Gastroesophageal sphincter (tissue), 4 donors: Measurements from ENCODE around the gene BTK. TPM values are rescaled to one million over a fixed set of nuclear protein-coding genes. Genes with fewer than 3 reads are reported as not detected.

Source experiments
- ATAC-seq: fragments of 150-250 bp; one replicate; pipeline ENCODE4 v1.9.1; 2016; ENCODE audit warnings: mild to moderate bottlenecking, moderate library complexity
- H3K27ac ChIP-seq, 4 donors: fragments of 200-600 bp; sonication (generic) in 3 of 4; 1 replicate in 3 of 4; 2 replicates in 1 of 4; pipeline ENCODE4 v1.5.1; 2016 to 2019
- H3K27me3 ChIP-seq: fragments of 200-600 bp; sonication (generic); one replicate; pipeline ENCODE4 v1.5.1; 2019
- H3K36me3 ChIP-seq, 2 donors: fragments of 200-600 bp; sonication (generic); one replicate each; pipeline ENCODE4 v1.5.1; 2019; ENCODE audit warnings: control low read depth in 1 of 2
- H3K4me1 ChIP-seq, 3 donors: fragments of 200-600 bp; sonication (generic); 1 replicate in 2 of 3; 2 replicates in 1 of 3; pipeline ENCODE4 v1.5.1; 2016 to 2019; ENCODE audit warnings: control low read depth in 2 of 3
- H3K4me3 ChIP-seq, 2 donors: fragments of 200-600 bp; sonication (generic); one replicate each; pipeline ENCODE4 v1.5.1; 2019; ENCODE audit warnings: mild to moderate bottlenecking in 1 of 2, moderate library complexity in 1 of 2
- H3K9me3 ChIP-seq, 3 donors: fragments of 200-600 bp; sonication (generic); one replicate each; pipeline ENCODE4 v1.5.1; 2017 to 2019; ENCODE audit warnings: control low read depth in 2 of 3
- EP300 ChIP-seq: sonication (generic); formaldehyde crosslinking; IDR thresholded peaks from one replicate; pipeline ENCODE4 v1.6.1; 2017; ENCODE audit warnings: antibody characterized with exemption, mild to moderate bottlenecking
- POLR2A ChIP-seq, 2 donors: fragments of 450-650 bp; IDR thresholded peaks; one replicate each; pipeline ENCODE4 v1.6.1; 2017; ENCODE audit warnings: antibody characterized with exemption in 2 of 2, mild to moderate bottlenecking in 2 of 2, moderate library complexity in 1 of 2
- POLR2AphosphoS5 ChIP-seq: sonication (generic); formaldehyde crosslinking; IDR thresholded peaks from one replicate; pipeline ENCODE4 v1.6.1; 2017; ENCODE audit warnings: antibody characterized with exemption
- WGBS, 2 donors: methylation state at CpG; one replicate each; pipeline ENCODE4 v1.1.5; 2018; ENCODE audit warnings: low coverage in 1 of 2; 5-methylcytosine and 5-hydroxymethylcytosine counted together
- total RNA-seq, 4 donors: library from RNA; depleted of rRNA; stranded (reverse); fragments of >200 nt; gene quantifications; one replicate each; pipeline ENCODE4 v1.1.0, GENCODE V29; 2016
- TF ChIP-seq, protein P1 (sequence below), 4 experiments: fragments of 200-600 bp in 2 of 4; fragments of 450-650 bp in 2 of 4; sonication (generic) in 1 of 4; IDR thresholded peaks; one replicate each; pipeline ENCODE4 v1.5.1; 2017 to 2019; ENCODE audit warnings: antibody characterized with exemption in 4 of 4, mild to moderate bottlenecking in 2 of 4, moderate library complexity in 2 of 4

BTK gene
- total RNA-seq, 4 donors from 2014 or later: 2.2 to 14.8 (median 4.5) TPM

DNA sequence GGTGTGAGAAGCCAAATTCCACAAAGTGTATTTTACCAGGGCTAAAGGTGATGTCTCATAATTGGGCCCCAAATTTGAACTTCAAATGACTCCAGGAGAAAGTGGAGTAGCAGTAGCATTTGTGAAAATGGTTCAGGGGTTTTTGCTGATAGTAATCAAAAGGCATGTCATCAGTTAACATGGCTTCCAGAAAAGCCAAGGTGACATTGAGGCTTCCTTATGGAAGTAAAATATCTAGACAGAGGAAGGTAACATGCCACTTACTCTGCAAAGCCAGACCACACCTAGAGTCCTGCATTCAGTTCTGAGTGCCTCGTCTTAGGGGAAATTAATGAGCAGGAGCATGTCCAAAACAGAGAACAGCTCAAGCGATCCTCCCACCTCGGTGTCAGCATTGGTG lies 2.6 kb upstream of the BTK start:
- H3K9me3 ChIP-seq: no peaks in the 10 kb centered on the region
- H3K27me3 ChIP-seq: no peaks in the 10 kb centered on the region
- H3K4me3 ChIP-seq: no peak overlapping the region
- peaks cover 0 to 3% (median 0%) of the 10 kb centered on the region in 3 donors for H3K4me1 ChIP-seq
- H3K36me3 ChIP-seq: peaks cover 0 to 6% of the 10 kb centered on the region in 2 donors
- H3K27ac ChIP-seq: no peak overlapping the region
- no peak for TF ChIP-seq EP300
- TF ChIP-seq POLR2A (IDR thresholded peaks at IDR 0.05): no peak
- WGBS, 2 donors: 81% methylated on average over 3 of the region's 3 CpGs; no CpG with 5 or more reads in 1 of the 2 donors
- no peak for ATAC-seq

DNA sequence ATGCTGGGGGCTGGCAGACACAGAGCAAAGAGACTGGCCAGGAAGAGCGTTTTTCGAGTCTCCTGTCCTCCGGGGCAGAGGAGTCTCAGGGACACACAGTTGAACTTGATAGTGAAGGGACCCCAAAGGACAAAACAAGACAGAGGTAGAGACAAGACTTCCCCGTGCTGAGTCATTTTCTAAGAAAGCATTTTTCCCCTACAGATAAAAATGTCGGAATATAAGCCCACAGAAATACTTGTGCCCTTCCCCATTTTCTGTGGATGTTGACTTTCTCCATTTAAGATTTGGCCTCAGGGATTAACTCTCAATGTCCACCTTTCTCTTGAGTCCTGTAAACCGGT lies 523 bp upstream of the BTK start:
- H3K4me3 ChIP-seq: no peak overlapping the region
- H3K27ac ChIP-seq: no peak overlapping the region
- H3K36me3 ChIP-seq: no peaks in the 10 kb centered on the region
- no peaks in the 10 kb centered on the region for H3K4me1 ChIP-seq
- 34 to 69% methylated on average over 3 to 6 of the region's 6 CpGs for WGBS, 2 donors
- H3K27me3 ChIP-seq: no peaks in the 10 kb centered on the region
- ATAC-seq: no peak
- no peaks in the 10 kb centered on the region for H3K9me3 ChIP-seq
- TF ChIP-seq POLR2AphosphoS5 (no peak), EP300 (no peak), POLR2A (IDR thresholded peaks at IDR 0.05) (no peak)
- TF ChIP-seq, protein P1, sequence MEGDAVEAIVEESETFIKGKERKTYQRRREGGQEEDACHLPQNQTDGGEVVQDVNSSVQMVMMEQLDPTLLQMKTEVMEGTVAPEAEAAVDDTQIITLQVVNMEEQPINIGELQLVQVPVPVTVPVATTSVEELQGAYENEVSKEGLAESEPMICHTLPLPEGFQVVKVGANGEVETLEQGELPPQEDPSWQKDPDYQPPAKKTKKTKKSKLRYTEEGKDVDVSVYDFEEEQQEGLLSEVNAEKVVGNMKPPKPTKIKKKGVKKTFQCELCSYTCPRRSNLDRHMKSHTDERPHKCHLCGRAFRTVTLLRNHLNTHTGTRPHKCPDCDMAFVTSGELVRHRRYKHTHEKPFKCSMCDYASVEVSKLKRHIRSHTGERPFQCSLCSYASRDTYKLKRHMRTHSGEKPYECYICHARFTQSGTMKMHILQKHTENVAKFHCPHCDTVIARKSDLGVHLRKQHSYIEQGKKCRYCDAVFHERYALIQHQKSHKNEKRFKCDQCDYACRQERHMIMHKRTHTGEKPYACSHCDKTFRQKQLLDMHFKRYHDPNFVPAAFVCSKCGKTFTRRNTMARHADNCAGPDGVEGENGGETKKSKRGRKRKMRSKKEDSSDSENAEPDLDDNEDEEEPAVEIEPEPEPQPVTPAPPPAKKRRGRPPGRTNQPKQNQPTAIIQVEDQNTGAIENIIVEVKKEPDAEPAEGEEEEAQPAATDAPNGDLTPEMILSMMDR (IDR thresholded peaks at IDR 0.05): no peak

DNA sequence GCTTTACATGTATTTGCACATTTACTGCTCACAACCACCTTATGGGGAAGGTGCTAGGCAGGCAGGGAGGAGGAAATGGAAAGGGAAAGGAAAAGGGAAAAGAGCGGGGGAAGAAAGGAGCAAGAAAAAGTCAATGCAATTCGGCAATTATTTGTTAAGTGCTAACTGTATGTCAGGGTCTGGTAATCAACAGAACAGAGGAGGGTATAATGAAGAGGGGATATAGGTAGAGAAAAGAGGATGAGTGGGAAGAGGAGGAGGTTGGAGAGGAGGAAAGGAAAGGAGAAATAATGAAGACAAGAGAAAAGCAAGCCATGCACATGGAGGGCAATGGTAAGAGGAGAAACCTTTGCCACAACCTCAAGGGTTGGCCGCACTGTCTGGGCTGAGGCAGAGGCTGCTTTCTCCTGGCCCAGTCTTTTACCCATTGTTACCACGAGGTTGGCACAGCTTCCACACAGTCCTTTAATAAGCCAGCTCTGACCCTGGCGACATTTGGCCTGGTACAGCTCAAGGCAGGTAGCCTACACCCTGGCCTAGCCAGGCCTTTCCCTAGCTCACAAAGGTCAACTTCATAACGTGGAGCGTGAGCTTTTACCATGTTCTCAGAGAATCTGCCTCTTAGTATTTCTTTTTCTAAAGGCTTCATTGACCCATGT lies 836 bp downstream of the BTK start:
- WGBS, 2 donors: 83 to 88% methylated on average over 3 to 7 of the region's 7 CpGs
- Histone ChIP-seq H3K36me3 (no peaks in the 10 kb centered on the region), H3K27me3 (no peaks in the 10 kb centered on the region), H3K4me3 (peak overlapping the region in 1 of 2 donors; percentile 6), H3K9me3 (no peaks in the 10 kb centered on the region), H3K4me1 (no peaks in the 10 kb centered on the region), H3K27ac (no peak overlapping the region)
- TF ChIP-seq EP300 (no peak), POLR2A (IDR thresholded peaks at IDR 0.05) (no peak), POLR2AphosphoS5 (no peak)
- TF ChIP-seq, protein P1 (IDR thresholded peaks at IDR 0.05): no peak
- no peak for ATAC-seq

DNA sequence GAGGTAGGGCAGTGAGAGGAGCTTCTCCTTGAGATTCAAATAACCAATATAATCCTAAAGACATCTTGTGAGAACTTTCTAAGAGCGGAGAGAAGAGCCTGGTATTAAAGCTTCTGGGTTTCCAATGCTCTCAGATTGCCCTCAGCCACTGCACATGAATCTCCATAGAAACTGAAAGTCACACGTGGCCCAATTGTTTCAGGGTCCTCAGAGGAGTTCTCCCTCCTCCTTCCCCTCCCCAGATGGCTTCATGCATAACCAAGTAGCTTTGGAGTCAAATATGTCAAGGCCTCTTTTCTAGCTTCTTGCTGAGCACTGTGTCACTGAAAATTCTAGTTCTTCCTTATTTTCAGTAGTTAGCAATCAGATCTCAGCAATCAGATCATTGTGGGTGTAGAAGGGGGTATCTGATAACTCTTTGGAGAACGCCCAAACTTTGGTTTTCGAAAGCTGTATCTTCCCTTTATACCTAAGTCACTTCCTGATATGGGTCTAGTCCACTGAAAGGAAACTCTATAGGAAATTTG lies 2.2 kb downstream of the BTK start:
- Histone ChIP-seq H3K27me3 (no peaks in the 10 kb centered on the region), H3K4me3 (no peak overlapping the region), H3K4me1 (no peaks in the 10 kb centered on the region), H3K27ac (no peak overlapping the region), H3K9me3 (no peaks in the 10 kb centered on the region), H3K36me3 (no peaks in the 10 kb centered on the region)
- ATAC-seq: no peak
- 40 to 64% methylated on average over 1 to 4 of the region's 4 CpGs for WGBS, 2 donors
- TF ChIP-seq POLR2A (IDR thresholded peaks at IDR 0.05) (no peak), POLR2AphosphoS5 (no peak), EP300 (no peak)
- TF ChIP-seq, protein P1 (IDR thresholded peaks at IDR 0.05): no peak

DNA sequence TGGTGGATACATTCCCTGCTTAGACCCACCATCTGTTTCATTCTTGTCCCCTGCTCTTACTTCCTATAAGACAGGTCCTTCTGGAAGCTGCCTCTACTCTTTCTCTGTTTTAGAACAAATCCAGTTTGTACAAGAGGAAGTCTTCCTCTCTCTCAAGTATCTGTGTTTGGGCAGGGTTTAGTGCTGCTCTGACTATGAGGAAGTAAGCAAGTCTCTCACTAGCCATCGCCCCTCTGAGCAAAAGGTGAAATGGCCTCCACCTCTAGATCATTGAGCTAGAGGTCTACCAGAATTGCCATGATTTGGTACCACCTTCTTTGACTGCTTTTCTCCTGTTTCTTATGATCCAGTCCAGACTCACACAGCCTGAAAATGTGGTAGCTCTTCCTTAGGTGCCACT lies 8.4 kb downstream of the BTK start:
- ATAC-seq: no peak
- Histone ChIP-seq H3K4me1 (no peaks in the 10 kb centered on the region), H3K9me3 (no peaks in the 10 kb centered on the region), H3K36me3 (no peaks in the 10 kb centered on the region), H3K4me3 (no peak overlapping the region), H3K27me3 (no peaks in the 10 kb centered on the region), H3K27ac (no peak overlapping the region)
- TF ChIP-seq EP300 (no peak), POLR2AphosphoS5 (no peak), POLR2A (IDR thresholded peaks at IDR 0.05) (no peak)
- TF ChIP-seq, protein P1 (IDR thresholded peaks at IDR 0.05): no peak
- WGBS, 2 donors: 57% methylated on average over 1 of the region's 1 CpG; no CpG with 5 or more reads in 1 of the 2 donors
